HCT116 (cell line): ENCODE measurements around the gene CLK3. TPM values are rescaled to one million over a fixed set of nuclear protein-coding genes. Genes with fewer than 3 reads are reported as not detected.

Experiments used
- ATAC-seq: fragments of 200-7000 bp; cut with Tn5 transposase; 2 replicates; pipeline ENCODE4 v1.9.1; 2020; ENCODE audit warnings: mild to moderate bottlenecking, moderate library complexity
- BruUV-seq: library from RNA; stranded (reverse); fragments of 400-500 nt; replicated peaks from 2 replicates; lab custom pipeline; 2021; lab: Mats Ljungman, UMichigan
- CTCF ChIA-PET: fragments of 300-600 bp; sonication (Branson Sonifier 250); formaldehyde crosslinking; loops from one replicate; lab custom pipeline; 2021; ENCODE audit warnings: antibody characterized with exemption; lab: Charles Lee
- POLR2A ChIA-PET: fragments of 300-600, 350-600 bp; sonication (Branson Sonifier 250); formaldehyde crosslinking; loops from one replicate; lab custom pipeline; 2021; ENCODE audit warnings: antibody characterized with exemption; lab: Charles Lee
- RAD21 ChIA-PET, 2 experiments: fragments of 300-600 bp; sonication (Branson Sonifier 250); formaldehyde crosslinking; loops; one replicate each; lab custom pipeline; 2023; ENCODE audit warnings: low total read pairs in 2 of 2; ENCODE audit not compliant: uncharacterized antibody in 2 of 2, unreplicated experiment in 2 of 2, low non-redundant PET in 1 of 2; lab: Charles Lee
- DNase-seq: peaks from one replicate; pipeline ENCODE4 v3.0.0-alpha.2; 2010; ENCODE audit warnings: low read depth, low spot score
- H2AFZ ChIP-seq: fragments of 200-600 bp; shearing (Covaris generic), sonication (generic); 2 replicates; pipeline ENCODE4 v1.6.1; 2017; ENCODE audit warnings: low read depth, mixed run types, mixed read lengths, antibody characterized with exemption, low read length; ENCODE audit not compliant: poor library complexity, severe bottlenecking
- H3K27ac ChIP-seq: 2 replicates; pipeline ENCODE4 v1.5.1; 2012; ENCODE audit warnings: low read depth, low read length
- H3K27me3 ChIP-seq: fragments of 200-600 bp; sonication (generic); 2 replicates; pipeline ENCODE4 v1.6.1; 2016; ENCODE audit warnings: mixed run types, low read length, mixed read lengths; ENCODE audit not compliant: insufficient read depth
- H3K36me3 ChIP-seq, 2 experiments: fragments of 200-500 bp in 1 of 2; fragments of 200-600 bp in 1 of 2; sonication (Bioruptor generic) in 1 of 2; sonication (generic) in 1 of 2; 2 replicates each; pipeline versions ENCODE4 v1.5.1 to v1.6.1; 2014 to 2016; ENCODE audit warnings: low read length in 2 of 2, inconsistent platforms in 1 of 2, mixed read lengths in 1 of 2, mixed run types in 1 of 2; ENCODE audit not compliant: insufficient read depth in 2 of 2, control insufficient read depth in 1 of 2
- H3K4me1 ChIP-seq, 2 experiments: fragments of 200-600 bp in 1 of 2; sonication (generic) in 1 of 2; 2 replicates each; pipeline versions ENCODE4 v1.5.1 to v1.6.1; 2012 to 2017; ENCODE audit warnings: low read length in 2 of 2, inconsistent platforms in 1 of 2, mild to moderate bottlenecking in 1 of 2, mixed read lengths in 1 of 2, mixed run types in 1 of 2, moderate library complexity in 1 of 2; ENCODE audit not compliant: insufficient read depth in 2 of 2, control insufficient read depth in 1 of 2
- H3K4me2 ChIP-seq: fragments of 200-600 bp; sonication (generic); 2 replicates; pipeline ENCODE4 v1.6.1; 2017; ENCODE audit warnings: mixed run types, low read length, mixed read lengths
- H3K4me3 ChIP-seq, 2 experiments: fragments of 200-600 bp in 1 of 2; sonication (generic) in 1 of 2; replicated peaks in 1 of 2; 2 replicates each; pipeline ENCODE4 v1.5.1; 2011 to 2016; ENCODE audit warnings: low read length in 2 of 2, control low read depth in 1 of 2, low read depth in 1 of 2, mild to moderate bottlenecking in 1 of 2, mixed read lengths in 1 of 2, mixed run types in 1 of 2
- H3K79me2 ChIP-seq: fragments of 200-600 bp; sonication (generic); 2 replicates; pipeline ENCODE4 v1.6.1; 2017; ENCODE audit warnings: mild to moderate bottlenecking, mixed run types, low read length, moderate library complexity, mixed read lengths; ENCODE audit not compliant: insufficient read depth
- H3K9ac ChIP-seq: fragments of 200-600 bp; sonication (generic); 2 replicates; pipeline ENCODE4 v1.6.1; 2016; ENCODE audit warnings: low read length, mixed read lengths
- H3K9me2 ChIP-seq: fragments of 200-600 bp; sonication (generic), shearing (Covaris generic); 2 replicates; pipeline ENCODE4 v1.6.1; 2017; ENCODE audit warnings: mixed run types, mild to moderate bottlenecking, moderate library complexity; ENCODE audit not compliant: insufficient read depth
- H3K9me3 ChIP-seq, 2 experiments: fragments of 200-500 bp in 1 of 2; fragments of 200-600 bp in 1 of 2; sonication (Bioruptor generic) in 1 of 2; sonication (generic) in 1 of 2; 2 replicates each; pipeline ENCODE4 v1.6.1; 2014 to 2017; ENCODE audit warnings: low read length in 2 of 2, mixed read lengths in 2 of 2, inconsistent platforms in 1 of 2, low read depth in 1 of 2, mild to moderate bottlenecking in 1 of 2, mixed run types in 1 of 2, moderate library complexity in 1 of 2; ENCODE audit not compliant: control insufficient read depth in 1 of 2, insufficient read depth in 1 of 2
- H4K20me1 ChIP-seq: fragments of 200-600 bp; sonication (generic), shearing (Covaris generic); 2 replicates; pipeline ENCODE4 v1.6.1; 2017; ENCODE audit warnings: mixed run types, mild to moderate bottlenecking, moderate library complexity; ENCODE audit not compliant: insufficient read depth
- CBX3 ChIP-seq: IDR thresholded peaks from 2 replicates; pipeline ENCODE4 v1.6.1; 2012; ENCODE audit warnings: low read depth
- CEBPB ChIP-seq: IDR thresholded peaks from 2 replicates; pipeline ENCODE4 v1.6.1; 2012; ENCODE audit warnings: low read depth
- EZH2 ChIP-seq: fragments of 200-600 bp; sonication (generic); IDR thresholded peaks from 2 replicates; pipeline ENCODE4 v1.6.1; 2017; ENCODE audit warnings: antibody characterized with exemption, mixed run types
- FOSL1 ChIP-seq: IDR thresholded peaks from 2 replicates; pipeline ENCODE4 v1.6.1; 2012; ENCODE audit warnings: low read depth
- JUND ChIP-seq: IDR thresholded peaks from 2 replicates; pipeline ENCODE4 v1.6.1; 2012
- POLR2A ChIP-seq: IDR thresholded peaks from 2 replicates; pipeline ENCODE4 v1.7.0; 2011; ENCODE audit warnings: borderline replicate concordance; ENCODE audit not compliant: insufficient read depth, insufficient read length; ENCODE audit errors: extremely low read depth
- POLR2AphosphoS5 ChIP-seq: IDR thresholded peaks from 2 replicates; pipeline ENCODE4 v1.6.1; 2011; ENCODE audit warnings: mild to moderate bottlenecking, low read depth, low read length, moderate library complexity
- REST ChIP-seq: IDR thresholded peaks from 2 replicates; pipeline ENCODE4 v1.6.1; 2012; ENCODE audit warnings: low read depth
- SP1 ChIP-seq: IDR thresholded peaks from 2 replicates; pipeline ENCODE4 v1.6.1; 2012; ENCODE audit warnings: low read depth
- SRF ChIP-seq: IDR thresholded peaks from 2 replicates; pipeline ENCODE4 v1.6.1; 2012; ENCODE audit warnings: low read depth
- YY1 ChIP-seq: IDR thresholded peaks from 2 replicates; pipeline ENCODE4 v1.6.1; 2011; ENCODE audit warnings: low read length, low read depth, moderate library complexity, mild to moderate bottlenecking; ENCODE audit not compliant: insufficient replicate concordance; ENCODE audit errors: extremely low read depth
- ZBTB33 ChIP-seq: IDR thresholded peaks from 2 replicates; pipeline ENCODE4 v1.6.1; 2011; ENCODE audit warnings: mild to moderate bottlenecking, low read length, moderate library complexity; ENCODE audit not compliant: insufficient replicate concordance; ENCODE audit errors: extremely low read depth
- ZFX ChIP-seq: fragments of 450-650 bp; IDR thresholded peaks from 2 replicates; pipeline ENCODE4 v1.6.1; 2017
- intact Hi-C: fragments of 100-400 bp; cut with micrococcal nuclease; formaldehyde crosslinking; loops from 2 replicates; pipeline ENCODE4 v1.10.0; 2022
- total RNA-seq: library from RNA; stranded (reverse); gene quantifications from one replicate; pipeline ENCODE4 v1.2.1, GENCODE V29; 2021; ENCODE audit not compliant: unreplicated experiment

CLK3 gene
- total RNA-seq, 1 experiment from 2014 or later: 79.3 TPM

- no peaks in the 10 kb centered on the region for H3K4me1 ChIP-seq
- intact Hi-C loops: no loop called here
- no peak for DNase-seq
- no peak overlapping the region for H3K27ac ChIP-seq
- no peak overlapping the region for H3K4me3 ChIP-seq
- no peak overlapping the region for H3K4me2 ChIP-seq
- H3K27me3 ChIP-seq: no peaks in the 10 kb centered on the region
- H2AFZ ChIP-seq: no peak overlapping the region
- BruUV-seq: no TSS peak
- ATAC-seq: no peak
- no peaks in the 10 kb centered on the region for H3K9me3 ChIP-seq
- no peaks in the 10 kb centered on the region; a peak in 1 of 4 replicates for H3K36me3 ChIP-seq
- POLR2A ChIA-PET: no interaction called here
- CTCF ChIA-PET: interaction anchor here (1.6 to 3.2 kb wide), 2 partner anchors 9 to 128 kb away, joined by 6 to 13 read pairs; no protein-coding TSS in a partner anchor
- peaks cover 24% of the 10 kb centered on the region; the same call in 1 of the 2 replicates for H3K79me2 ChIP-seq
- RAD21 ChIA-PET: no interaction called here
- no peak overlapping the region for H3K9ac ChIP-seq
- no peak for TF ChIP-seq CBX3
- no peak for TF ChIP-seq CEBPB
- TF ChIP-seq POLR2AphosphoS5: no peak
- TF ChIP-seq POLR2A: no peak
- no peak for TF ChIP-seq SP1
- TF ChIP-seq FOSL1: no peak
- TF ChIP-seq ZBTB33: no peak
- no peaks in the 10 kb centered on the region for H3K9me2 ChIP-seq
- 0 out of 2 replicates have a peak, but pooled peaks cover 5% of the 10 kb centered on the region for H4K20me1 ChIP-seq
Measured at GRCh38 chr15:74641151-74641550, 25.5 kb downstream of the CLK3 start.

- Histone ChIP-seq H3K9me2 (no peaks in the 10 kb centered on the region), H3K36me3 (no peaks in the 10 kb centered on the region), H3K27me3 (no peaks in the 10 kb centered on the region), H3K4me3 (no peak overlapping the region), H4K20me1 (0 out of 2 replicates have a peak, but pooled peaks cover 5% of the 10 kb centered on the region), H3K79me2 (peaks cover 25% of the 10 kb centered on the region; the same call in 1 of the 2 replicates), H3K9ac (no peak overlapping the region), H3K9me3 (no peaks in the 10 kb centered on the region), H3K4me1 (no peaks in the 10 kb centered on the region), H3K4me2 (no peak overlapping the region), H3K27ac (no peak overlapping the region), H2AFZ (no peak overlapping the region)
- ChIA-PET CTCF (interaction anchor here (1.6 kb wide), 1 partner anchor 11 kb away, joined by 6 read pairs; no protein-coding TSS in a partner anchor), POLR2A (no interaction called here), RAD21 (no interaction called here)
- BruUV-seq: no TSS peak
- DNase-seq: no peak
- ATAC-seq: no peak
- intact Hi-C loops: no loop called here
- TF ChIP-seq JUND (no peak), POLR2A (no peak), SP1 (no peak), SRF (no peak), ZBTB33 (no peak), ZFX (no peak), YY1 (no peak), CBX3 (no peak), EZH2 (no peak), REST (no peak), POLR2AphosphoS5 (no peak), FOSL1 (no peak)
Measured at GRCh38 chr15:74642348-74642733, 26.7 kb downstream of the CLK3 start.
